ENCODE results near the gene ITPR1. TPM values are rescaled to one million over a fixed set of nuclear protein-coding genes. Genes with fewer than 3 reads are reported as not detected.
A peak's percentile ranks its signal among the peaks of the same experiment; 100 is the strongest.

The ITPR1 gene
- total RNA-seq, 2 experiments from 2014 or later, result 74.3 to 76.2 TPM

GRCh38 chr3:4494895-4495264 lies 1.7 kb downstream of the ITPR1 start:
- peaks cover 20% of the 10 kb centered on the region for H3K27me3 Mint-ChIP-seq
- peak overlapping the region; percentile 88 for H3K27ac Mint-ChIP-seq
- no peak for ATAC-seq (ENCODE audit: low read depth)
- peak overlapping the region; percentile 91 for H3K4me3 Mint-ChIP-seq
- H3K36me3 Mint-ChIP-seq, result peaks cover 17% of the 10 kb centered on the region
- POLR2A ChIA-PET, result interaction anchor here (2.4 to 4.7 kb wide), 5 partner anchors 10 to 144 kb away, joined by 12 to 87 read pairs (median 25); partner anchors contain the start of gene SUMF1
- H3K4me1 Mint-ChIP-seq, result peaks cover 30% of the 10 kb centered on the region
- no peak for DNase-seq
- H3K9me3 Mint-ChIP-seq, result no peaks in the 10 kb centered on the region

GRCh38 chr3:4495294-4496086 lies 2.3 kb downstream of the ITPR1 start:
- DNase-seq (no peak), ATAC-seq (ENCODE audit: low read depth) (no peak)
- peak overlapping the region; percentile 91 for H3K4me3 Mint-ChIP-seq
- POLR2A ChIA-PET, result interaction anchor here (2.7 to 4.7 kb wide), 4 partner anchors 10 to 145 kb away, joined by 21 to 87 read pairs (median 28); partner anchors contain the start of gene SUMF1
- H3K36me3 Mint-ChIP-seq, result peaks cover 18% of the 10 kb centered on the region
- H3K4me1 Mint-ChIP-seq, result peaks cover 30% of the 10 kb centered on the region
- peaks cover 19% of the 10 kb centered on the region for H3K27me3 Mint-ChIP-seq
- no peaks in the 10 kb centered on the region for H3K9me3 Mint-ChIP-seq
- H3K27ac Mint-ChIP-seq, result peak overlapping the region; percentile 88

GRCh38 chr3:4496087-4496452 lies 2.9 kb downstream of the ITPR1 start:
- no peaks in the 10 kb centered on the region for H3K9me3 Mint-ChIP-seq
- H3K4me1 Mint-ChIP-seq, result peaks cover 29% of the 10 kb centered on the region
- POLR2A ChIA-PET, result interaction anchor here (4.7 kb wide), 1 partner anchor 9 kb away, joined by 87 read pairs; no protein-coding TSS in a partner anchor
- ATAC-seq (ENCODE audit: low read depth) (no peak), DNase-seq (no peak)
- peak overlapping the region; percentile 91 for H3K4me3 Mint-ChIP-seq
- peak overlapping the region; percentile 88 for H3K27ac Mint-ChIP-seq
- H3K36me3 Mint-ChIP-seq, result peaks cover 18% of the 10 kb centered on the region
- peaks cover 14% of the 10 kb centered on the region for H3K27me3 Mint-ChIP-seq

GRCh38 chr3:4497005-4497692 lies 4.0 kb downstream of the ITPR1 start:
- peak overlapping the region; percentile 91 for H3K4me3 Mint-ChIP-seq
- DNase-seq, result no peak
- peaks cover 26% of the 10 kb centered on the region for H3K4me1 Mint-ChIP-seq
- peaks cover 3% of the 10 kb centered on the region for H3K27me3 Mint-ChIP-seq
- peaks cover 18% of the 10 kb centered on the region for H3K36me3 Mint-ChIP-seq
- H3K27ac Mint-ChIP-seq, result no peak overlapping the region
- no peaks in the 10 kb centered on the region for H3K9me3 Mint-ChIP-seq
- no peak for ATAC-seq (ENCODE audit: low read depth)
- POLR2A ChIA-PET, result no interaction called here

- ATAC-seq (ENCODE audit: low read depth), result no peak
- POLR2A ChIA-PET, result no interaction called here
- H3K4me1 Mint-ChIP-seq, result peaks cover 26% of the 10 kb centered on the region
- no peak for DNase-seq
- no peaks in the 10 kb centered on the region for H3K9me3 Mint-ChIP-seq
- no peak overlapping the region for H3K27ac Mint-ChIP-seq
- H3K36me3 Mint-ChIP-seq, result peaks cover 18% of the 10 kb centered on the region
- no peaks in the 10 kb centered on the region for H3K27me3 Mint-ChIP-seq
- H3K4me3 Mint-ChIP-seq, result no peak overlapping the region
These were observed 4.7 kb downstream of the ITPR1 start for GRCh38 chr3:4497843-4498324.

GRCh38 chr3:4498446-4498845 lies 5.3 kb downstream of the ITPR1 start:
- peaks cover 28% of the 10 kb centered on the region for H3K4me1 Mint-ChIP-seq
- H3K36me3 Mint-ChIP-seq, result peaks cover 18% of the 10 kb centered on the region
- no peak overlapping the region for H3K4me3 Mint-ChIP-seq
- POLR2A ChIA-PET, result no interaction called here
- no peaks in the 10 kb centered on the region for H3K27me3 Mint-ChIP-seq
- no peak for ATAC-seq (ENCODE audit: low read depth)
- no peaks in the 10 kb centered on the region for H3K9me3 Mint-ChIP-seq
- no peak overlapping the region for H3K27ac Mint-ChIP-seq
- DNase-seq, result no peak

GRCh38 chr3:4501437-4501836 lies 8.3 kb downstream of the ITPR1 start:
- peaks cover 36% of the 10 kb centered on the region for H3K4me1 Mint-ChIP-seq
- H3K27ac Mint-ChIP-seq, result no peak overlapping the region

GRCh38 chr3:4501927-4502326 lies 8.8 kb downstream of the ITPR1 start:
- Mint-ChIP-seq H3K36me3 (peaks cover 9% of the 10 kb centered on the region), H3K27ac (no peak overlapping the region), H3K9me3 (no peaks in the 10 kb centered on the region), H3K27me3 (no peaks in the 10 kb centered on the region), H3K4me1 (peaks cover 32% of the 10 kb centered on the region), H3K4me3 (no peak overlapping the region)
- POLR2A ChIA-PET, result interaction anchor here (1.4 to 8.2 kb wide), 2 partner anchors 8 to 17 kb away, joined by 3 to 87 read pairs; partner anchors contain the start of gene ITPR1
- DNase-seq, result no peak
- no peak for ATAC-seq (ENCODE audit: low read depth)

More at GRCh38 chr3:4501437-4501836, 8.3 kb downstream of the ITPR1 start:
- POLR2A ChIA-PET, result interaction anchor here (1.4 to 8.2 kb wide), 2 partner anchors 7 to 18 kb away, joined by 3 to 87 read pairs; partner anchors contain the start of gene ITPR1
- Mint-ChIP-seq H3K9me3 (no peaks in the 10 kb centered on the region), H3K27me3 (no peaks in the 10 kb centered on the region), H3K36me3 (peaks cover 12% of the 10 kb centered on the region), H3K4me3 (no peak overlapping the region)
- no peak for ATAC-seq (ENCODE audit: low read depth)
- no peak for DNase-seq

GRCh38 chr3:4503050-4503449 lies 9.9 kb downstream of the ITPR1 start:
- Mint-ChIP-seq H3K27me3 (no peaks in the 10 kb centered on the region), H3K4me3 (no peak overlapping the region)

GRCh38 chr3:4504340-4505261 lies 11.5 kb downstream of the ITPR1 start:
- no peaks in the 10 kb centered on the region for H3K9me3 Mint-ChIP-seq
- peak; percentile 37 for DNase-seq
- H3K4me1 Mint-ChIP-seq, result peaks cover 45% of the 10 kb centered on the region
- peak; percentile 81 for ATAC-seq (ENCODE audit: low read depth)
- peak overlapping the region; percentile 89 for H3K4me3 Mint-ChIP-seq
- no peaks in the 10 kb centered on the region for H3K27me3 Mint-ChIP-seq
- peak overlapping the region; percentile 97 for H3K27ac Mint-ChIP-seq
- H3K36me3 Mint-ChIP-seq, result peaks cover 15% of the 10 kb centered on the region
- POLR2A ChIA-PET, result interaction anchor here (0.6 to 8.2 kb wide), 6 partner anchors 11 to 755 kb away, joined by 3 to 87 read pairs (median 3); partner anchors contain the start of genes ITPR1 and SUMF1

More at GRCh38 chr3:4503050-4503449, 9.9 kb downstream of the ITPR1 start:
- Mint-ChIP-seq H3K27ac (no peak overlapping the region), H3K4me1 (peaks cover 40% of the 10 kb centered on the region), H3K36me3 (peaks cover 6% of the 10 kb centered on the region), H3K9me3 (no peaks in the 10 kb centered on the region)
- POLR2A ChIA-PET, result interaction anchor here (8.2 kb wide), 1 partner anchor 9 kb away, joined by 87 read pairs; the partner anchor contains the start of gene ITPR1
- DNase-seq (no peak), ATAC-seq (ENCODE audit: low read depth) (no peak)

- Mint-ChIP-seq H3K27ac (peak overlapping the region; percentile 7), H3K4me1 (peaks cover 51% of the 10 kb centered on the region), H3K27me3 (no peaks in the 10 kb centered on the region), H3K36me3 (peaks cover 21% of the 10 kb centered on the region), H3K9me3 (no peaks in the 10 kb centered on the region), H3K4me3 (peak overlapping the region; percentile 6)
- DNase-seq, result no peak
- POLR2A ChIA-PET, result interaction anchor here (0.6 to 8.2 kb wide), 4 partner anchors 12 to 619 kb away, joined by 3 to 87 read pairs (median 3); partner anchors contain the start of genes BHLHE40 and ITPR1
- no peak for ATAC-seq (ENCODE audit: low read depth)
These were observed 12.8 kb downstream of the ITPR1 start for GRCh38 chr3:4505688-4506558.

Measured in activated naive CD8-positive, alpha-beta T cell treated with anti-CD3 and anti-CD28 coated beads, Interleukin-2, amount 10 ng/mL, durations not matched to agents 7 days and 5 days (primary cell).